HG02571 (cell line): Measurements from ENCODE around the gene LTBP2.

Source experiments
- ATAC-seq: cut with Tn5 transposase; IDR thresholded peaks from one replicate; pipeline ENCODE4 v1.9.1; 2021; ENCODE audit warnings: mild to moderate bottlenecking, moderate library complexity; ENCODE audit not compliant: unreplicated experiment

Gene LTBP2

GRCh38 chr14:74613211-74613914, 1.3 kb upstream of the LTBP2 start:
- no peak for ATAC-seq

GRCh38 chr14:74612350-74613021, 449 bp upstream of the LTBP2 start:
- ATAC-seq: no peak

- no peak for ATAC-seq
Observed at GRCh38 chr14:74610866-74611649, 979 bp downstream of the LTBP2 start.

- no peak for ATAC-seq
Observed at GRCh38 chr14:74610199-74610865, 1.7 kb downstream of the LTBP2 start.

- ATAC-seq: no peak
Observed at GRCh38 chr14:74609721-74610120, 2.3 kb downstream of the LTBP2 start.

GRCh38 chr14:74608959-74609611, 3.0 kb downstream of the LTBP2 start:
- no peak for ATAC-seq

GRCh38 chr14:74606727-74607126, 5.3 kb downstream of the LTBP2 start:
- no peak for ATAC-seq

- ATAC-seq: no peak
Observed at GRCh38 chr14:74605531-74606223, 6.4 kb downstream of the LTBP2 start.

- no peak for ATAC-seq
Observed at GRCh38 chr14:74604911-74605310, 7.1 kb downstream of the LTBP2 start.

GRCh38 chr14:74604157-74604556, 7.9 kb downstream of the LTBP2 start:
- ATAC-seq: no peak

GRCh38 chr14:74601982-74602381, 10.1 kb downstream of the LTBP2 start:
- ATAC-seq: no peak

GRCh38 chr14:74599946-74600345, 12.1 kb downstream of the LTBP2 start:
- no peak for ATAC-seq

- ATAC-seq: no peak
Observed at GRCh38 chr14:74599321-74599761, 12.7 kb downstream of the LTBP2 start.

- no peak for ATAC-seq
Observed at GRCh38 chr14:74596741-74597450, 15.1 kb downstream of the LTBP2 start.

GRCh38 chr14:74595006-74595735, 16.9 kb downstream of the LTBP2 start:
- no peak for ATAC-seq

GRCh38 chr14:74594606-74595005, 17.4 kb downstream of the LTBP2 start:
- no peak for ATAC-seq

- no peak for ATAC-seq
Observed at GRCh38 chr14:74594029-74594428, 18.0 kb downstream of the LTBP2 start.

GRCh38 chr14:74593241-74593953, 18.6 kb downstream of the LTBP2 start:
- no peak for ATAC-seq
